Brain microvascular endothelial cell (primary cell): ENCODE results near the gene ZFP64.

Experiments
- DNase-seq: peaks from one replicate; pipeline ENCODE4 v3.0.0-alpha.2; 2020
- H3K27ac ChIP-seq: fragments of 250-450 bp; sonication (Bioruptor Pico); 2 replicates; pipeline ENCODE4 v1.5.1; 2020; ENCODE audit warnings: mild to moderate bottlenecking, moderate library complexity
- H3K27me3 ChIP-seq: fragments of 250-450 bp; sonication (Bioruptor Pico); replicated peaks from 2 replicates; pipeline ENCODE4 v1.5.1; 2020; ENCODE audit warnings: mild to moderate bottlenecking
- H3K36me3 ChIP-seq: fragments of 250-450 bp; sonication (Bioruptor Pico); replicated peaks from 2 replicates; pipeline ENCODE4 v1.5.1; 2020; ENCODE audit warnings: mild to moderate bottlenecking
- H3K4me3 ChIP-seq: 2 replicates; pipeline ENCODE4 v1.5.1; 2011; ENCODE audit warnings: low read depth, mild to moderate bottlenecking, control low read depth, low read length, moderate library complexity
- CTCF ChIP-seq: IDR thresholded peaks from 2 replicates; pipeline ENCODE4 v1.5.1; 2011; ENCODE audit warnings: low read depth, mild to moderate bottlenecking, moderate library complexity, low read length, control low read depth, inconsistent platforms; ENCODE audit errors: missing control alignments
- in situ Hi-C: cut with HindIII; loops from 2 replicates; pipeline ENCODE4 v1.10.0; 2017; ENCODE audit warnings: low sequenced_read_pairs, low pct_ligation_motif_present

ZFP64 gene

GRCh38 chr20:52127309-52127708, 64.3 kb downstream of the ZFP64 start:
- Histone ChIP-seq H3K36me3 (no peaks in the 10 kb centered on the region), H3K27ac (no peak overlapping the region), H3K4me3 (no peak overlapping the region), H3K27me3 (no peaks in the 10 kb centered on the region)
- DNase-seq, result no peak
- no peak for TF ChIP-seq CTCF
- in situ Hi-C loops, result no loop called here

- no peaks in the 10 kb centered on the region for H3K36me3 ChIP-seq
- no peak for DNase-seq
- in situ Hi-C loops, result no loop called here
- H3K27ac ChIP-seq, result no peak overlapping the region
- TF ChIP-seq CTCF, result no peak
- no peaks in the 10 kb centered on the region for H3K27me3 ChIP-seq
- no peak overlapping the region for H3K4me3 ChIP-seq
Measured at GRCh38 chr20:52124821-52125220, 66.8 kb downstream of the ZFP64 start.

- Histone ChIP-seq H3K27ac (no peak overlapping the region), H3K36me3 (no peaks in the 10 kb centered on the region), H3K27me3 (no peaks in the 10 kb centered on the region), H3K4me3 (no peak overlapping the region)
- in situ Hi-C loops, result no loop called here
- no peak for DNase-seq
- no peak for TF ChIP-seq CTCF
Measured at GRCh38 chr20:52118696-52119095, 72.9 kb downstream of the ZFP64 start.

GRCh38 chr20:52118016-52118623, 73.5 kb downstream of the ZFP64 start:
- Histone ChIP-seq H3K27me3 (no peaks in the 10 kb centered on the region), H3K36me3 (no peaks in the 10 kb centered on the region), H3K4me3 (no peak overlapping the region), H3K27ac (no peak overlapping the region)
- no peak for DNase-seq
- in situ Hi-C loops, result no loop called here
- no peak for TF ChIP-seq CTCF

GRCh38 chr20:52110456-52110855, 81.1 kb downstream of the ZFP64 start:
- no peak overlapping the region for H3K4me3 ChIP-seq
- DNase-seq, result no peak
- in situ Hi-C loops, result no loop called here
- H3K27me3 ChIP-seq, result no peaks in the 10 kb centered on the region
- no peak for TF ChIP-seq CTCF
- H3K27ac ChIP-seq, result no peak overlapping the region
- no peaks in the 10 kb centered on the region for H3K36me3 ChIP-seq
